Measurements from ENCODE around the gene PRRC2C.

Gene PRRC2C

DNA sequence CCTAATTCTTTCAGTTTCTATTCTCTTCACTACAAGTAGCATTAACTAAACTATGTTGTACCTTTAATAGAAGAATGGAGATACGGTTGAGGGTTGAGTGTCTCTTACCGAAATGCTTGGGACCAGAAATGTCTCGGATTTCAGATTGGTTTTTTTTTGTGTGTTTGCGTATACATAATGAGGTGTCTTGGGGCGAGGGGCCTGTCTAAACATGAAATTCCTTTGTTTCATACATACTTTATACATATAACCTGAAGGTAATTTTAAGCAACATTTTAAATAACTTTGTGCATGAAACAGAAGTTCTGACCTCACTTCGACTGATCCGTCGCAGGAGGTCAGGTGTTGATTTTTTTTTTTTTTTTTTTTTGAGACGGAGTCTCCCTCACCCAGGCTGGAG, 100.4 kb downstream of the PRRC2C start:
- TF ChIP-seq CEBPB (IDR thresholded peaks at IDR 0.05) (no peak), REST (IDR thresholded peaks at IDR 0.05; ENCODE audit: low read depth) (no peak)

- TF ChIP-seq RAD21 (IDR thresholded peaks at IDR 0.05; ENCODE audit: low read depth): no peak
- no peak for TF ChIP-seq CEBPB (IDR thresholded peaks at IDR 0.05)
- no peak for TF ChIP-seq TCF12 (IDR thresholded peaks at IDR 0.05; ENCODE audit: low read depth)
- no peak for TF ChIP-seq TAF1 (IDR thresholded peaks at IDR 0.05; ENCODE audit: low read depth)
- no peak for TF ChIP-seq CREB1 (IDR thresholded peaks at IDR 0.05; ENCODE audit: low read depth)
- no peak for TF ChIP-seq EGR1 (IDR thresholded peaks at IDR 0.05)
- no peak for TF ChIP-seq EP300 (IDR thresholded peaks at IDR 0.05; ENCODE audit: borderline replicate concordance)
- TF ChIP-seq TEAD4 (IDR thresholded peaks at IDR 0.05): no peak
- TF ChIP-seq, protein P1, sequence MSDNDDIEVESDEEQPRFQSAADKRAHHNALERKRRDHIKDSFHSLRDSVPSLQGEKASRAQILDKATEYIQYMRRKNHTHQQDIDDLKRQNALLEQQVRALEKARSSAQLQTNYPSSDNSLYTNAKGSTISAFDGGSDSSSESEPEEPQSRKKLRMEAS (IDR thresholded peaks at IDR 0.05): no peak
- no peak for TF ChIP-seq REST (IDR thresholded peaks at IDR 0.05; ENCODE audit: low read depth)
- no peak for TF ChIP-seq FOXM1 (IDR thresholded peaks at IDR 0.05; ENCODE audit: borderline replicate concordance, low read depth)
- TF ChIP-seq ZBTB7A (IDR thresholded peaks at IDR 0.05; ENCODE audit: low read depth): no peak
- TF ChIP-seq, protein P2, sequence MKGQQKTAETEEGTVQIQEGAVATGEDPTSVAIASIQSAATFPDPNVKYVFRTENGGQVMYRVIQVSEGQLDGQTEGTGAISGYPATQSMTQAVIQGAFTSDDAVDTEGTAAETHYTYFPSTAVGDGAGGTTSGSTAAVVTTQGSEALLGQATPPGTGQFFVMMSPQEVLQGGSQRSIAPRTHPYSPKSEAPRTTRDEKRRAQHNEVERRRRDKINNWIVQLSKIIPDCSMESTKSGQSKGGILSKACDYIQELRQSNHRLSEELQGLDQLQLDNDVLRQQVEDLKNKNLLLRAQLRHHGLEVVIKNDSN (IDR thresholded peaks at IDR 0.05): no peak
- TF ChIP-seq NFIC (IDR thresholded peaks at IDR 0.05): no peak
- TF ChIP-seq YY1 (IDR thresholded peaks at IDR 0.05; ENCODE audit: low read depth): no peak
Measured at GRCh38 chr1:171588230-171588629, 102.9 kb downstream of the PRRC2C start.

DNA sequence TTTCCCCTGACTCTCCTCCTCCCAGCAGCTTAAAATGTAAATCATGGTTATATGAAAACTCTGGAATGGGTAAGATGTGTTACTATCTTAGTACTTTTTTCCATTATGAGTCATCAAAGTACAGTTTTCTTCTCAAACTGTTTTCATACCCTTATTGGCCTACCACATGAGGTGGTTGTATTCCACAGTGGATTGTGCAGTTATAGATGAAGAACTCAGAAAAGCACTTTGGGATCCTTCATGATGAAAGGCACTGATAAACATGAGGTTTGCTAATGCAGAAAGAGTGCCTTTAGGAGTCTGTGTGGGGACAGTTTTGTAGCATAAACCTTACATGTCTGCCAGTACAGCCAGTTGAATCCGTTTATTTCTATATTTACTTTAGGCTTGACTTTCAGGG, 104.7 kb downstream of the PRRC2C start:
- no peak for TF ChIP-seq YY1 (IDR thresholded peaks at IDR 0.05; ENCODE audit: low read depth)

DNA sequence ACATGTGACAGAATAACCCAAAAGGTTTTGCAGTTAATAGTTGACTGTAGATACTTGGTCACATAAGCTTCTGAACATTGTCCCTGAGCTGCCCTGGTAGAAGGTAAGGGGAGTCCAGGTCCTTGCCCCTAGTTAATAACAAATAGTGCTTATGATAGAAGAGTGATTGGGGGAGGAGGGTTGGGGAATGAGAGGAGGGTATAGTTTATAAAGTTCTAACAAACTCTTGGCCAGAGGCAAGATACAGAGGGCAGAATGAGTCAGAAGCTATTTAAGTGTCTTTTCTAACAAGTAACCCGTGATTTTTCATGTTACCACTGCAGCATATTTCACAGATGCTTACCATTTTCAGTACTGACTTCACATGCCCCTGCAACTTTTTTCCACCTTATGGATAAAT, 110.0 kb downstream of the PRRC2C start:
- TF ChIP-seq, protein P1 (IDR thresholded peaks at IDR 0.05): no peak
- TF ChIP-seq TAF1 (IDR thresholded peaks at IDR 0.05; ENCODE audit: low read depth) (no peak), FOXM1 (IDR thresholded peaks at IDR 0.05; ENCODE audit: borderline replicate concordance, low read depth) (no peak), ZBTB7A (IDR thresholded peaks at IDR 0.05; ENCODE audit: low read depth) (no peak), REST (IDR thresholded peaks at IDR 0.05; ENCODE audit: low read depth) (no peak), CREB1 (IDR thresholded peaks at IDR 0.05; ENCODE audit: low read depth) (no peak), CEBPB (IDR thresholded peaks at IDR 0.05) (no peak), EGR1 (IDR thresholded peaks at IDR 0.05) (no peak), TEAD4 (IDR thresholded peaks at IDR 0.05) (no peak), EP300 (IDR thresholded peaks at IDR 0.05; ENCODE audit: borderline replicate concordance) (no peak), RAD21 (IDR thresholded peaks at IDR 0.05; ENCODE audit: low read depth) (no peak), YY1 (IDR thresholded peaks at IDR 0.05; ENCODE audit: low read depth) (no peak), TCF12 (IDR thresholded peaks at IDR 0.05; ENCODE audit: low read depth) (no peak), NFIC (IDR thresholded peaks at IDR 0.05) (no peak)
- TF ChIP-seq, protein P2 (IDR thresholded peaks at IDR 0.05): no peak

DNA sequence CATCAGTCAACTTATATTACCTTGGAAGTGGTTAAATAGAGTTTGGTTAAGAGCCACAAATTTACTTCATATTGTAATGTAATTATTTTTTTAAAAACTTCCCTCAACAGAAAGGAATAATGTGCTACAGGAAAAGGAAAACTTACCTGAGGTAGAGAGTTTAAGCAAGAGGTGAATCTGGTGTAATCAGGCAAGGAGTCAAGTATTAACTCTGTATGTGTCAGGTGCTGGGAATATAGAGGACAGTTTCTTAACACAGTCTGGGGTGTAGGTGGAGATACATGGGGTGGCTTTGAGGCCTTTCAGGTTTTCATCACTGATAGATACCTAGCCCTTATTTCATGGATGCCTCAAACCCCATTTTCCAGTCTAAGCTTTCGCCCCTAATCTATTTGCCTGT, 110.8 kb downstream of the PRRC2C start:
- TF ChIP-seq RAD21 (IDR thresholded peaks at IDR 0.05; ENCODE audit: low read depth): no peak
- TF ChIP-seq EP300 (IDR thresholded peaks at IDR 0.05; ENCODE audit: borderline replicate concordance): no peak
- TF ChIP-seq CEBPB (IDR thresholded peaks at IDR 0.05): no peak
- TF ChIP-seq REST (IDR thresholded peaks at IDR 0.05; ENCODE audit: low read depth): no peak
- TF ChIP-seq CREB1 (IDR thresholded peaks at IDR 0.05; ENCODE audit: low read depth): no peak
- TF ChIP-seq EGR1 (IDR thresholded peaks at IDR 0.05): no peak
- TF ChIP-seq, protein P1 (IDR thresholded peaks at IDR 0.05): no peak
- no peak for TF ChIP-seq ZBTB7A (IDR thresholded peaks at IDR 0.05; ENCODE audit: low read depth)
- TF ChIP-seq TAF1 (IDR thresholded peaks at IDR 0.05; ENCODE audit: low read depth): no peak
- TF ChIP-seq FOXM1 (IDR thresholded peaks at IDR 0.05; ENCODE audit: borderline replicate concordance, low read depth): no peak
- TF ChIP-seq TEAD4 (IDR thresholded peaks at IDR 0.05): no peak
- no peak for TF ChIP-seq TCF12 (IDR thresholded peaks at IDR 0.05; ENCODE audit: low read depth)
- no peak for TF ChIP-seq NFIC (IDR thresholded peaks at IDR 0.05)
- TF ChIP-seq, protein P2 (IDR thresholded peaks at IDR 0.05): no peak
- no peak for TF ChIP-seq YY1 (IDR thresholded peaks at IDR 0.05; ENCODE audit: low read depth)
